GM13977 (cell line): ENCODE measurements around the gene GZMM.

Experiments used
- DNase-seq: peaks from one replicate; pipeline ENCODE4 v3.0.0; 2012; ENCODE audit warnings: low spot score
- CTCF ChIP-seq: IDR thresholded peaks from 2 replicates; pipeline ENCODE4 v1.5.1; 2012; ENCODE audit warnings: mild to moderate bottlenecking, control low read depth; ENCODE audit not compliant: insufficient read depth; ENCODE audit errors: extremely low read depth, missing control alignments
- in situ Hi-C: fragments of 300-500 bp; cut with MboI; formaldehyde crosslinking; loops from one replicate; pipeline ENCODE4 v1.12.0; 2022; ENCODE audit warnings: low sequenced_read_pairs, low pct_unique_long_range_greater_than_20kb, mixed read lengths, inconsistent platforms; ENCODE audit not compliant: unreplicated experiment

GZMM gene

DNA sequence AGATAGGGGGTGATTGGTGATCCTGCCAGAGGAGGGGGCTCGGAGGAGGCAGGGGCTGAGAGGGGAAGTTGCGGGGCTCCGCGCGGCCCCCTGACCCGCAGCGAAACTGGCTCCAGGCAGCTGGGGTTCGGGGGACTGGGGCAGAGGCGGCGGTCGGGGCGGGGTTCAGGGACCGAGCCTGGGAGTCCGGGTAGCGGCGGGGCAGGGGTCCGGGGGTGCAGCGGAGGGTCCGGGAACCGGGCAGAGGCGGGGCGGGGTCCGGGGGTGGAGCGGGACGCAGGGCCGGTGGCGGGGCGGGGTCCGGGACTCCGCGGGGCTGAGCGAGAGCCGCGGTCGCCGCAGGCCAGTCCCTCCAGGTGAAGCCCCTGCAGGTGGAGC lies 46.4 kb upstream of the GZMM start:
- DNase-seq, result no peak
- TF ChIP-seq CTCF, result no peak
- in situ Hi-C loops, result no loop called here

- in situ Hi-C loops, result no loop called here
- TF ChIP-seq CTCF, result no peak
Observed at GRCh38 chr19:497869-498510, 45.9 kb upstream of the GZMM start.

GRCh38 chr19:498511-498891 lies 45.4 kb upstream of the GZMM start:
- no peak for DNase-seq
- in situ Hi-C loops, result no loop called here
- no peak for TF ChIP-seq CTCF

More at GRCh38 chr19:497869-498510, 45.9 kb upstream of the GZMM start:
- no peak for DNase-seq

GRCh38 chr19:498977-499623 lies 44.8 kb upstream of the GZMM start:
- DNase-seq, result no peak
- in situ Hi-C loops, result no loop called here
- no peak for TF ChIP-seq CTCF

DNA sequence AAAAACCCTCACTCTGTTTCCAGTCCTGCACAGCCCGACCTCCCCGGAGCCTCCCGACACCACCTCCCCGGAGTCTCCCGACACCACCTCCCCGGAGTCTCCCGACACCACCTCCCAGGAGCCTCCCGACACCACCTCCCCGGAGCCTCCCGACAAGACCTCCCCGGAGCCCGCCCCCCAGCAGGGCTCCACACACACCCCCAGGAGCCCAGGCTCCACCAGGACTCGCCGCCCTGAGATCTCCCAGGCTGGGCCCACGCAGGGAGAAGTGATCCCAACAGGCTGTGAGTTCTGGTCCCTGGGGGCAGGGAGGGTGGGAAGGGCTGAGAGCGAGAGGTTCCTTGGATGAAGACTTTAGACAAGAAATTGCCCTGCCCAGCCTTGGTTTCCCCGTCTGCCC lies 42.2 kb upstream of the GZMM start:
- no peak for DNase-seq
- no peak for TF ChIP-seq CTCF
- in situ Hi-C loops, result no loop called here

GRCh38 chr19:504616-505015 lies 39.2 kb upstream of the GZMM start:
- in situ Hi-C loops, result no loop called here
- TF ChIP-seq CTCF, result no peak
- DNase-seq, result no peak
